Ovary (tissue), 9 donors: ENCODE data around the gene ARPC2. TPM values are rescaled to one million over a fixed set of nuclear protein-coding genes. Genes with fewer than 3 reads are reported as not detected.

Experiments
- DNase-seq, 5 donors: peaks; one replicate each; pipeline ENCODE4 v3.0.0-alpha.2; 2019 to 2020
- H3K27ac ChIP-seq, 2 donors: fragments of 200-600 bp; one replicate each; pipeline versions ENCODE4 v1.5.1 to v1.8.0; 2019 to 2022
- H3K27me3 ChIP-seq: fragments of 200-600 bp; one replicate; pipeline ENCODE4 v1.8.0; 2022
- H3K36me3 ChIP-seq: fragments of 200-600 bp; sonication (generic); one replicate; pipeline ENCODE4 v1.5.1; 2019
- H3K4me1 ChIP-seq: one replicate; pipeline ENCODE4 v1.8.1; 2013; ENCODE audit warnings: mild to moderate bottlenecking, moderate library complexity; ENCODE audit not compliant: insufficient read depth
- H3K4me3 ChIP-seq: fragments of 200-600 bp; sonication (generic); one replicate; pipeline ENCODE4 v1.5.1; 2017
- H3K9me3 ChIP-seq, 2 donors: fragments of 200-600 bp in 1 of 2; sonication (generic) in 1 of 2; one replicate each; pipeline versions ENCODE4 v1.5.1 to v1.8.1; 2013 to 2019; ENCODE audit warnings: mild to moderate bottlenecking in 1 of 2, moderate library complexity in 1 of 2
- CTCF ChIP-seq, 3 donors: fragments of 450-650 bp in 2 of 3; fragments of 200-600 bp in 1 of 3; IDR thresholded peaks; one replicate each; pipeline versions ENCODE4 v1.5.1 to v1.8.0; 2016 to 2022; ENCODE audit warnings: antibody characterized with exemption in 3 of 3, mild to moderate bottlenecking in 1 of 3
- EP300 ChIP-seq: sonication (generic); formaldehyde crosslinking; IDR thresholded peaks from one replicate; pipeline ENCODE4 v1.6.1; 2017; ENCODE audit warnings: antibody characterized with exemption
- POLR2A ChIP-seq: fragments of 450-650 bp; IDR thresholded peaks from one replicate; pipeline ENCODE4 v1.6.1; 2017; ENCODE audit warnings: antibody characterized with exemption, mild to moderate bottlenecking, moderate library complexity
- WGBS, 3 donors: extraction: QIAGEN DNeasy Blood & Tissue Kit in 1 of 3; methylation state at CpG; one replicate each; pipeline versions ENCODE4 v1.1.5 to v1.1.7; 2013 to 2017; 5-methylcytosine and 5-hydroxymethylcytosine counted together
- intact Hi-C, 4 donors: fragments of 100-400 bp; cut with DNase I; formaldehyde crosslinking; loops; one replicate each; pipeline versions ENCODE4 v1.11.0 to v1.15.1; 2022 to 2023
- polyA plus RNA-seq, 2 donors: library from polyadenylated mRNA; stranded (reverse); fragments of 200-250 nt in 1 of 2; fragments of 350-450 nt in 1 of 2; fragmentation: Illumina TruSeq in 1 of 2; extraction: RNeasy Lipid Tissue Mini Kit (QIAGEN cat#74804) in 1 of 2; gene quantifications; one replicate each; pipeline ENCODE4 v1.2.3, GENCODE V29; 2013 to 2014
- total RNA-seq, 7 donors: library from RNA; depleted of rRNA in 2 of 7; stranded (reverse); fragments of >200 nt in 2 of 7; fragmentation: NEBNext Ultra II Directional in 3 of 7; extraction: Animal tissue kit (Norgen Biotek cat#: 25700) in 3 of 7; gene quantifications; one replicate each; pipeline versions ENCODE4 v1.1.0 to v1.2.4, GENCODE V29; 2016 to 2023
- donor health status: DM: no; HTN: no; CAD: no; lungs with moderate emphysema.
- donor health status: DM: no; HTN: no; CAD: no.
- donor health status: Bipolar disorder and iron deficiency.
- donor health status: DM: yes; HTN: yes; CAD: no.
- donor health status: DM: no; HTN: no; CAD: no.
- donor health status: DM: yes; HTN: yes; CAD: no.

Gene ARPC2
- total and polyA plus RNA-seq, 9 donors = 135 to 357 (median 170) TPM

- intact Hi-C loops = loop anchor here in 2 of 4 donors (10.0 kb wide), 2 partner anchors 189 to 379 kb away; partner anchors contain the start of genes BCS1L (in 1 of the 2) and ZNF142 (in 1 of the 2)
- Histone ChIP-seq H3K27ac (no peak overlapping the region), H3K27me3 (no peaks in the 10 kb centered on the region), H3K4me1 (peaks cover 6% of the 10 kb centered on the region), H3K36me3 (no peaks in the 10 kb centered on the region), H3K4me3 (no peak overlapping the region), H3K9me3 (no peaks in the 10 kb centered on the region)
- TF ChIP-seq POLR2A = no peak
- no peak for TF ChIP-seq CTCF (IDR thresholded peaks at IDR 0.05)
- TF ChIP-seq EP300 = no peak
- DNase-seq = no peak
- 72 to 84% (median 79%) methylated on average over 9 of the region's 9 CpGs for WGBS, 3 donors
These were observed 58.5 kb downstream of the ARPC2 start for GRCh38 chr2:218275371-218276072.

DNA sequence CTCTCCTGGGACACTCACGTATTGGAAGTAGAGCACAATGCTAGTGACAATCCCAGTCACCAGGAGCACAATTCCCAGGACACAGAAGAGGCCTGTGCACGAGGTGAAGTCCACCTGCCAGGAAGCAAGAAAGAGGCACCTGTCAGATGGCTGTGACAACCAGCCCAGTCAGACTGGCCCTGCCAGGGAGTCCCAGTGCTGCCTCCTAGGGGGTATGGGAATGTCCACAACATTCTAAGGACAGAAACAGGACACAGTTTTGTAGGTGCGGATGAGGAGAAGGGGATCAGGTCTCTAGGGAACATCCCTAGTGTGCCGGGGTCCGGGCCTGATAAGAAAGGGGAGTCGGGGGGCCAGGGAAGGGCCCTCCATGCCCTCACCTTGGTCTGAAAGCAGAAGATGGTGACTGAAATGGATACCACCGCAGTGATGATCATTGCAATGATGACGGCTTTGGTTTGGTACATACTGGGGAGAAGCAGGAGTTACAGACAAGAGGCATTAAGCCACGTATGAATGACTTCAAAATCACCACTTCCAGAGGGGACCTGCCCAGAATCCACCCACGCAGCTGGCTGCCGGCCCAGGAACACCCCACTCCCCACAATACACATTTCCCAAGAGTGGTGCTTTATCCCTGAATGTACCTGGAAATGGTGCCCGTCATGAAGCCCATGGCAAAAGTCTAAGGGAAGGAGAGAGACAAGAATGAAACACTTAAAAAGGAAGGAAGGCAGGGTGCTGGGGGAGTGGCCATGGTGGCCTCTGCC is 60.2 kb downstream of the ARPC2 start:
- no peaks in the 10 kb centered on the region for H3K4me1 ChIP-seq
- no peaks in the 10 kb centered on the region for H3K36me3 ChIP-seq
- TF ChIP-seq POLR2A (no peak), CTCF (IDR thresholded peaks at IDR 0.05) (no peak), EP300 (no peak)
- DNase-seq = no peak
- no peak overlapping the region for H3K27ac ChIP-seq
- H3K27me3 ChIP-seq = no peaks in the 10 kb centered on the region
- 66 to 73% (median 71%) methylated on average over 12 of the region's 12 CpGs for WGBS, 3 donors
- H3K9me3 ChIP-seq = no peaks in the 10 kb centered on the region
- intact Hi-C loops = loop anchor here in 2 of 4 donors (10.0 kb wide), 2 partner anchors 188 to 378 kb away; partner anchors contain the start of genes BCS1L (in 1 of the 2) and ZNF142 (in 1 of the 2)
- H3K4me3 ChIP-seq = no peak overlapping the region

DNA sequence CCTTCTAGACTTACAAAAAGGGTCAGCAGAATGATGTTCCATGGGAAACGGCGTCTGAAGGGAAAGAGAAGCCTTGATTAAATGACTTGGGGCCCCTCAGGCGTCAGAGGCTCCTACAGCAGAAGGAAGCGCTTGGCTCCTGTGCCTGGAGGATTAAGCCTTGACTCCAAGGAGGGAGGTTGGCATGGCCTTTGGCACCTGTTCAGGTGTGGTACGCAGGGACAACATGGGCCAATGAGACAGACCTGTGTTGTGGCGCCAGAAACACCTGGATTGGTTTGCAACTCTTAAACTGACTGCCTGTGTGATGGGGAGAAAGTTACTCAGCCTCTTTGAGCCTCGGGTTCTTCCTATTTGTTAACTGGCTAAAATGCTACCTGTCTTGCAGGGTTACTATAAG is 60.9 kb downstream of the ARPC2 start:
- TF ChIP-seq EP300 (no peak), CTCF (IDR thresholded peaks at IDR 0.05) (no peak), POLR2A (no peak)
- Histone ChIP-seq H3K27me3 (no peaks in the 10 kb centered on the region), H3K4me1 (peaks cover 3% of the 10 kb centered on the region), H3K27ac (no peak overlapping the region), H3K9me3 (no peaks in the 10 kb centered on the region), H3K4me3 (no peak overlapping the region), H3K36me3 (no peaks in the 10 kb centered on the region)
- WGBS, 3 donors = 62 to 83% (median 69%) methylated on average over 7 of the region's 7 CpGs
- DNase-seq = no peak
- intact Hi-C loops = loop anchor here in 2 of 4 donors (10.0 kb wide), 2 partner anchors 187 to 377 kb away; partner anchors contain the start of genes BCS1L (in 1 of the 2) and ZNF142 (in 1 of the 2)

DNA sequence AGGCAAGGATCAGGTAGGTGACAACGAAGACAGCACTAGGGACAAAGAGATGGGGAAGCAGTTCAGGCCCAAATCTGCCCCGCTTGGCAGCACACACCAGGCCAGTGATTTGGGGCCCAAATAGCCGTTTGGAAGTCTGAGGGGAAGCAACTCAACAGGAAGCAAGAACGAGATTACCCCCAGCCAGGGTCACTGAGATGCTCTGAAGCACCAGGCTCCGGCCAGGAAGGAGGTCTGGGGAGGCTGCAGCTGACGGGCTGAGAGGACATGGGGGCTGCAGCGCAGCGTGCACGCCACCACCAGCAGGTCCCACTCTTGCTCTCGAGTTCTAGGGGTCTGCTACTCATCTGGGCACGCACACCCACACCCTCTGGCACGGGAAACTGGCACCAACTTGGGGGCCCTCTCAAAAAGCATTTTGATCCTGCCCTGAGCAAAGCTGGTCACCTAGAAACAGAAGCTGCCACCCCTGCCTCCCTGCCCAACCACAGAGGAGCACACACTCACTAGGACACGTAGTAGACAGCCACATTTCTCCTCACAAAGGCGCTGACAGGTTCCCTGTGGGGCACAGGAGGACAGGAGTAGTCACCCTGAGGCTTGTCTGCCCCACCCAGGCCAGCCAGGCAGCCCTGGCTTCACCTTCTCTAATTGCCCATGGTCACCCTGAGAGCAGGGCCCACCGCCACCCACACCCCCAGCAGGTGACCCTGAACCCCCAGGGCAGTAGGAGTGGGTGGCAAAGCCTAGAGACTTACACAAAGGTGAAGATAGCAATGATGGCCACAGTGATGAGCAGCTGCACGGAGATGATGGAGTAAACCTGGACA is 61.8 kb downstream of the ARPC2 start:
- H3K4me1 ChIP-seq = peaks cover 3% of the 10 kb centered on the region
- 76 to 82% (median 81%) methylated on average over 16 of the region's 16 CpGs for WGBS, 3 donors
- intact Hi-C loops = loop anchor here in 2 of 4 donors (10.0 kb wide), 2 partner anchors 186 to 376 kb away; partner anchors contain the start of genes BCS1L (in 1 of the 2) and ZNF142 (in 1 of the 2)

More for the DNA sequence above, 61.8 kb downstream of the ARPC2 start:
- H3K4me3 ChIP-seq = no peak overlapping the region
- DNase-seq = no peak
- H3K27ac ChIP-seq = no peak overlapping the region
- no peaks in the 10 kb centered on the region for H3K9me3 ChIP-seq
- H3K27me3 ChIP-seq = no peaks in the 10 kb centered on the region
- no peak for TF ChIP-seq EP300
- no peak for TF ChIP-seq CTCF (IDR thresholded peaks at IDR 0.05)
- no peak for TF ChIP-seq POLR2A
- H3K36me3 ChIP-seq = no peaks in the 10 kb centered on the region
